ENCODE data around the gene KCND2.
"Not testable (repeated sequence)": the region's sequence is repeated elsewhere in the genome, so short reads cannot be mapped to it uniquely, and the experiment has no call there.

DNA sequence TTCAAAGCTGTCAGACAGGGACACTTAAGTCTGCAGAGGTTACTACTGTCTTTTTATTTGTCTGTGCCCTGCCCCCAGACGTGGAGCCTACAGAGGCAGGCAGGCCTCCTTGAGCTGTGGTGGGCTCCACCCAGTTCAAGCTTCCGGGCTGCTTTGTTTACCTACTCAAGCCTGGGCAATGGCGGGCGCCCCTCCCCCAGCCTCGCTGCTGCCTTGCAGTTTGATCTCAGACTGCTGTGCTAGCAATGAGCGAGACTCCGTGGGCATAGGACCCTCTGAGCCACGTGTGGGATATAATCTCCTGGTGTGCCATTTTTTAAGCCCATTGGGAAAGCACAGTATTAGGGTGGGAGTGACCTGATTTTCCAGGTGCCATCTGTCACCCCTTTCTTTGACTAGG lies 32.6 kb upstream of the KCND2 start:
- TF ChIP-seq EZH2phosphoT487 (IDR thresholded peaks at IDR 0.05; ENCODE audit: borderline replicate concordance, low read length); CTCF (conservative IDR thresholded peaks at IDR 0.05; ENCODE audit: low read depth, low read length): not testable (repeated sequence)

Data from PC-3 (cell line).